Neuron (in vitro differentiated cells): Measurements from ENCODE around the gene TRIM41.

ENCODE experiments used
- H2AFZ ChIP-seq: one replicate; pipeline ENCODE4 v1.6.1; 2013; ENCODE audit warnings: low read depth, mild to moderate bottlenecking, inconsistent platforms, low read length, moderate library complexity
- H3K27me3 ChIP-seq: one replicate; pipeline ENCODE4 v1.6.1; 2013; ENCODE audit warnings: low read length; ENCODE audit not compliant: insufficient read depth
- H3K36me3 ChIP-seq: one replicate; pipeline ENCODE4 v1.6.1; 2013; ENCODE audit warnings: low read length; ENCODE audit not compliant: insufficient read depth
- H3K4me1 ChIP-seq: one replicate; pipeline ENCODE4 v1.6.1; 2013; ENCODE audit warnings: low read length; ENCODE audit not compliant: insufficient read depth
- H3K4me3 ChIP-seq: 2 replicates; pipeline ENCODE4 v1.5.1; 2013; ENCODE audit warnings: mild to moderate bottlenecking, low read length, moderate library complexity
- H3K9me3 ChIP-seq: one replicate; pipeline ENCODE4 v1.6.1; 2013; ENCODE audit warnings: low read length

Gene TRIM41

GRCh38 chr5:181188700-181189362, 34.2 kb upstream of the TRIM41 start:
- Histone ChIP-seq H3K9me3 (no peaks in the 10 kb centered on the region), H3K27me3 (no peaks in the 10 kb centered on the region), H3K36me3 (no peaks in the 10 kb centered on the region), H3K4me3 (peak overlapping the region; percentile 71), H2AFZ (peak overlapping the region; percentile 65), H3K4me1 (peaks cover 22% of the 10 kb centered on the region)

- H3K27me3 ChIP-seq: no peaks in the 10 kb centered on the region
- no peaks in the 10 kb centered on the region for H3K36me3 ChIP-seq
- H2AFZ ChIP-seq: peak overlapping the region; percentile 65
- peak overlapping the region; percentile 71 for H3K4me3 ChIP-seq
- peaks cover 22% of the 10 kb centered on the region for H3K4me1 ChIP-seq
- H3K9me3 ChIP-seq: no peaks in the 10 kb centered on the region
Observed at GRCh38 chr5:181189363-181189961, 33.6 kb upstream of the TRIM41 start.

GRCh38 chr5:181189962-181190710, 32.9 kb upstream of the TRIM41 start:
- Histone ChIP-seq H3K9me3 (no peaks in the 10 kb centered on the region), H3K4me1 (peaks cover 22% of the 10 kb centered on the region), H3K36me3 (no peaks in the 10 kb centered on the region), H3K27me3 (no peaks in the 10 kb centered on the region), H2AFZ (peak overlapping the region; percentile 65), H3K4me3 (peak overlapping the region; percentile 71)

- Histone ChIP-seq H3K9me3 (no peaks in the 10 kb centered on the region), H3K27me3 (no peaks in the 10 kb centered on the region), H3K4me1 (peaks cover 22% of the 10 kb centered on the region), H3K4me3 (peak overlapping the region; percentile 71), H2AFZ (peak overlapping the region; percentile 39), H3K36me3 (no peaks in the 10 kb centered on the region)
Observed at GRCh38 chr5:181190711-181191525, 32.2 kb upstream of the TRIM41 start.

- Histone ChIP-seq H3K4me3 (peak overlapping the region; percentile 71), H3K4me1 (peaks cover 22% of the 10 kb centered on the region), H3K27me3 (no peaks in the 10 kb centered on the region), H3K9me3 (no peaks in the 10 kb centered on the region), H3K36me3 (no peaks in the 10 kb centered on the region), H2AFZ (peak overlapping the region; percentile 52)
Observed at GRCh38 chr5:181191526-181192336, 31.4 kb upstream of the TRIM41 start.

GRCh38 chr5:181192337-181193046, 30.6 kb upstream of the TRIM41 start:
- peak overlapping the region; percentile 71 for H3K4me3 ChIP-seq
- H3K36me3 ChIP-seq: no peaks in the 10 kb centered on the region
- H3K9me3 ChIP-seq: no peaks in the 10 kb centered on the region
- H2AFZ ChIP-seq: peak overlapping the region; percentile 52
- H3K27me3 ChIP-seq: no peaks in the 10 kb centered on the region
- H3K4me1 ChIP-seq: peaks cover 22% of the 10 kb centered on the region

- no peaks in the 10 kb centered on the region for H3K9me3 ChIP-seq
- peaks cover 22% of the 10 kb centered on the region for H3K4me1 ChIP-seq
- peaks cover 7% of the 10 kb centered on the region for H3K27me3 ChIP-seq
- H2AFZ ChIP-seq: no peak overlapping the region
- H3K4me3 ChIP-seq: no peak overlapping the region
- H3K36me3 ChIP-seq: no peaks in the 10 kb centered on the region
Observed at GRCh38 chr5:181193656-181194055, 29.4 kb upstream of the TRIM41 start.

GRCh38 chr5:181194489-181195248, 28.4 kb upstream of the TRIM41 start:
- H3K4me1 ChIP-seq: peaks cover 16% of the 10 kb centered on the region
- H3K27me3 ChIP-seq: peaks cover 17% of the 10 kb centered on the region

GRCh38 chr5:181195249-181195761, 27.8 kb upstream of the TRIM41 start:
- Histone ChIP-seq H3K4me3 (no peak overlapping the region), H3K36me3 (no peaks in the 10 kb centered on the region), H3K4me1 (peaks cover 10% of the 10 kb centered on the region), H3K9me3 (no peaks in the 10 kb centered on the region), H2AFZ (no peak overlapping the region), H3K27me3 (peaks cover 22% of the 10 kb centered on the region)

More at GRCh38 chr5:181194489-181195248, 28.4 kb upstream of the TRIM41 start:
- H3K9me3 ChIP-seq: no peaks in the 10 kb centered on the region
- no peak overlapping the region for H2AFZ ChIP-seq
- no peak overlapping the region for H3K4me3 ChIP-seq
- no peaks in the 10 kb centered on the region for H3K36me3 ChIP-seq

- Histone ChIP-seq H3K27me3 (peaks cover 37% of the 10 kb centered on the region), H3K4me1 (no peaks in the 10 kb centered on the region)
Observed at GRCh38 chr5:181197326-181197951, 25.6 kb upstream of the TRIM41 start.

More at GRCh38 chr5:181197326-181197951, 25.6 kb upstream of the TRIM41 start:
- Histone ChIP-seq H3K9me3 (no peaks in the 10 kb centered on the region), H2AFZ (no peak overlapping the region), H3K4me3 (no peak overlapping the region), H3K36me3 (no peaks in the 10 kb centered on the region)
